K562 (cell line): Measurements from ENCODE around the gene WWC2. TPM values are rescaled to one million over a fixed set of nuclear protein-coding genes. Genes with fewer than 3 reads are reported as not detected.

ENCODE experiments used
- ATAC-seq: fragments of 200-7000 bp; cut with Tn5 transposase; 3 replicates; pipeline ENCODE4 v1.9.1; 2020; ENCODE audit warnings: moderate library complexity
- BruUV-seq: library from RNA; stranded (reverse); fragments of 400-500 nt; replicated peaks from 2 replicates; lab custom pipeline; 2021; lab: Mats Ljungman, UMichigan
- CTCF ChIA-PET: fragments of 300-600 bp; formaldehyde crosslinking; extraction: SDS; loops from one replicate; lab custom pipeline; 2021; ENCODE audit warnings: low intra/inter-chr PET ratio; lab: Yijun Ruan, JAX
- POLR2A ChIA-PET: fragments of 300-600, 350-650 bp; sonication (Branson Sonifier 250); formaldehyde crosslinking; extraction: SDS; loops from one replicate; lab custom pipeline; 2021; ENCODE audit warnings: antibody characterized with exemption, inconsistent platforms; lab: Yijun Ruan, JAX
- DNase-seq, 4 experiments: peaks; one replicate each; pipeline versions ENCODE4 v3.0.0 to v3.0.0-alpha.2; 2011 to 2018; ENCODE audit warnings: low spot score in 3 of 4, mixed read lengths in 3 of 4; ENCODE audit errors: extremely low read depth in 1 of 4
- FAIRE-seq: peaks from 2 replicates; lab custom pipeline; 2011; peaks lifted over from hg19 to GRCh38; lab: Jason Lieb, UNC
- H2AFZ ChIP-seq: 2 replicates; pipeline ENCODE4 v1.6.0; 2011; ENCODE audit warnings: low read depth, low read length, control low read depth, inconsistent platforms
- H3K27ac ChIP-seq: fragments of 200-600 bp; 3 replicates; pipeline ENCODE4 v1.8.0; 2011; ENCODE audit warnings: low read depth, mild to moderate bottlenecking, control low read depth, inconsistent platforms, low read length, moderate library complexity, mixed read lengths; ENCODE audit errors: extremely low read depth
- H3K27me3 ChIP-seq, 2 experiments: fragments of 300-600 bp in 1 of 2; 2 replicates in 1 of 2; 3 replicates in 1 of 2; pipeline versions ENCODE4 v1.6.0 to v1.8.0; 2011; ENCODE audit warnings: inconsistent platforms in 2 of 2, low read length in 2 of 2, mild to moderate bottlenecking in 1 of 2, mixed read lengths in 1 of 2, moderate library complexity in 1 of 2; ENCODE audit not compliant: control insufficient read depth in 2 of 2, insufficient read depth in 2 of 2
- H3K36me3 ChIP-seq: fragments of 300-600 bp; 3 replicates; pipeline ENCODE4 v1.8.0; 2011; ENCODE audit warnings: mild to moderate bottlenecking, low read length, inconsistent platforms; ENCODE audit not compliant: control insufficient read depth, insufficient read depth
- H3K4me1 ChIP-seq, 2 experiments: fragments of 200-600 bp in 1 of 2; replicated peaks in 1 of 2; 2 replicates in 1 of 2; 3 replicates in 1 of 2; pipeline versions ENCODE4 v1.5.1 to v1.8.0; 2011; ENCODE audit warnings: inconsistent platforms in 2 of 2, low read length in 2 of 2, mild to moderate bottlenecking in 1 of 2, mixed read lengths in 1 of 2, moderate library complexity in 1 of 2; ENCODE audit not compliant: control insufficient read depth in 2 of 2, insufficient read depth in 2 of 2
- H3K4me2 ChIP-seq: 2 replicates; pipeline ENCODE4 v1.6.1; 2011; ENCODE audit warnings: low read length, control low read depth, inconsistent platforms, mixed read lengths; ENCODE audit not compliant: insufficient read depth
- H3K4me3 ChIP-seq: fragments of 200-600 bp; sonication (generic), shearing (Covaris generic); 2 replicates; pipeline ENCODE4 v1.5.1; 2016; ENCODE audit warnings: control low read depth, inconsistent platforms
- H3K79me2 ChIP-seq: fragments of 200-600 bp; 3 replicates; pipeline ENCODE4 v1.8.0; 2011; ENCODE audit warnings: low read length, inconsistent platforms; ENCODE audit not compliant: control insufficient read depth, insufficient read depth
- H3K9ac ChIP-seq, 2 experiments: 2 replicates each; pipeline versions ENCODE4 v1.6.0 to v1.6.1; 2011; ENCODE audit warnings: low read depth in 2 of 2, low read length in 2 of 2, control low read depth in 1 of 2, inconsistent platforms in 1 of 2, mild to moderate bottlenecking in 1 of 2, mixed read lengths in 1 of 2; ENCODE audit not compliant: insufficient read depth in 1 of 2
- H3K9me1 ChIP-seq: one replicate; pipeline ENCODE4 v1.6.0; 2011; ENCODE audit warnings: inconsistent platforms, mild to moderate bottlenecking, low read length, moderate library complexity; ENCODE audit not compliant: control insufficient read depth, insufficient read depth
- H3K9me3 ChIP-seq: replicated peaks from 2 replicates; pipeline ENCODE4 v1.5.1; 2011; ENCODE audit warnings: low read depth, low read length, inconsistent platforms; ENCODE audit not compliant: control insufficient read depth, insufficient read depth
- H4K20me1 ChIP-seq: replicated peaks from 2 replicates; pipeline ENCODE4 v1.6.1; 2011; ENCODE audit warnings: low read length, inconsistent platforms, mixed read lengths; ENCODE audit not compliant: control insufficient read depth, insufficient read depth
- ESRRA ChIP-seq: fragments of 450-650 bp; IDR thresholded peaks from 2 replicates; pipeline ENCODE4 v1.6.1; 2014; ENCODE audit warnings: low read depth, mild to moderate bottlenecking, moderate library complexity, borderline replicate concordance
- NCOR1 ChIP-seq: fragments of 450-650 bp; IDR thresholded peaks from 2 replicates; pipeline ENCODE4 v1.6.1; 2016; ENCODE audit warnings: mild to moderate bottlenecking, moderate library complexity
- PKNOX1 ChIP-seq: fragments of 450-650 bp; IDR thresholded peaks from 2 replicates; pipeline ENCODE4 v1.6.1; 2016
- ZNF121 ChIP-seq: sonication (generic); formaldehyde crosslinking; conservative IDR thresholded peaks from 2 replicates; pipeline ENCODE4 v1.8.0; 2022; ENCODE audit warnings: missing genetic modification reagents
- WGBS: fragments of 100-300 bp; shearing (Covaris generic); methylation state at CpG from one replicate; pipeline ENCODE4 v1.1.6; 2016; ENCODE audit warnings: low coverage, mixed read lengths; ENCODE audit not compliant: insufficient coverage; ENCODE audit errors: missing lambda C conversion rate; 5-methylcytosine and 5-hydroxymethylcytosine counted together
- in situ Hi-C: fragments of 300-500 bp; cut with MboI; formaldehyde crosslinking; loops from 4 replicates; pipeline ENCODE4 v1.15.0; 2018; ENCODE audit warnings: inconsistent platforms, mixed read lengths
- intact Hi-C: fragments of 100-400 bp; cut with micrococcal nuclease; formaldehyde crosslinking; loops from 2 replicates; pipeline ENCODE4 v1.14.2; 2022
- polyA plus RNA-seq, 8 experiments: library from polyadenylated mRNA; depleted of rRNA in 4 of 8; stranded (reverse) in 5 of 8; unstranded in 3 of 8; fragments of >200 nt; fragmentation: Nextera tagmentation in 2 of 8; fragmentation: Illumina TruSeq in 1 of 8; extraction: Ambion mirVana in 2 of 8; extraction: Trizol in 1 of 8; gene quantifications; 2 replicates each; pipeline versions ENCODE4 v1.2.1 to v1.2.3, GENCODE V29; 2011 to 2014; ENCODE audit warnings: inconsistent platforms in 1 of 8, missing spikeins in 1 of 8
- total RNA-seq, 7 experiments: library from RNA; depleted of rRNA in 6 of 7; stranded (reverse); fragments of >200 nt in 6 of 7; fragmentation: Illumina TruSeq in 2 of 7; extraction: Trizol in 2 of 7; gene quantifications; 2 replicates each; pipeline versions ENCODE4 v1.2.1 to v1.2.3, GENCODE V29; 2011 to 2021; ENCODE audit warnings: low replicate concordance in 1 of 7

Gene WWC2
- total and polyA plus RNA-seq, 9 of the 15 experiments (the other 6 are each of a cell fraction or from before 2014, with no cell fraction given), result 3.7 to 39.4 (median 19.6) TPM

GRCh38 chr4:183344523-183345255 is 245.6 kb downstream of the WWC2 start:
- no peaks in the 10 kb centered on the region for H3K9me3 ChIP-seq
- intact Hi-C loops, result no loop called here
- ChIA-PET POLR2A (no interaction called here), CTCF (no interaction called here)
- H3K4me2 ChIP-seq, result no peak overlapping the region
- FAIRE-seq, result no peak
- H3K27ac ChIP-seq, result no peak overlapping the region
- 78% methylated on average over 14 of the region's 15 CpGs for WGBS
- no peaks in the 10 kb centered on the region for H3K27me3 ChIP-seq
- ATAC-seq, result no peak
- H3K9ac ChIP-seq, result no peak overlapping the region
- H3K9me1 ChIP-seq, result no peaks in the 10 kb centered on the region
- BruUV-seq, result no TSS peak
- H3K4me1 ChIP-seq, result peaks cover 15 to 18% of the 10 kb centered on the region in 2 experiments
- no peaks in the 10 kb centered on the region for H4K20me1 ChIP-seq
- in situ Hi-C loops, result no loop called here
- TF ChIP-seq ZNF121 (CRISPR knock-in tag), result 0 out of 2 replicates have a peak, but pooled peaks have one; percentile 23
- no peak for TF ChIP-seq ESRRA
- TF ChIP-seq, all 486 proteins: peak for 1
- H2AFZ ChIP-seq, result peak overlapping the region; percentile 29; the same call in 1 of the 2 replicates
- H3K79me2 ChIP-seq, result no peaks in the 10 kb centered on the region
- H3K36me3 ChIP-seq, result no peaks in the 10 kb centered on the region
- H3K4me3 ChIP-seq, result no peak overlapping the region
- DNase-seq, result no peak

GRCh38 chr4:183345261-183345660 is 246.2 kb downstream of the WWC2 start:
- H3K36me3 ChIP-seq, result no peaks in the 10 kb centered on the region
- no peak for FAIRE-seq
- TF ChIP-seq PKNOX1 (no peak), NCOR1 (0 out of 2 replicates have a peak, but pooled peaks have one; percentile 10)

More at GRCh38 chr4:183345261-183345660, 246.2 kb downstream of the WWC2 start:
- DNase-seq, result no peak
- H2AFZ ChIP-seq, result peak overlapping the region; percentile 69
- no peaks in the 10 kb centered on the region for H3K79me2 ChIP-seq
- CTCF ChIA-PET, result no interaction called here
- no TSS peak for BruUV-seq
- 0 out of 4 replicates have a peak overlapping the region, but pooled peaks of 1 of the 2 experiments have one; percentile 70 for H3K9ac ChIP-seq
- WGBS, result 38% methylated on average over 4 of the region's 4 CpGs
- H3K27me3 ChIP-seq, result no peaks in the 10 kb centered on the region
- POLR2A ChIA-PET, result no interaction called here
- H3K4me3 ChIP-seq, result no peak overlapping the region
- peaks cover 17 to 18% of the 10 kb centered on the region in 2 experiments for H3K4me1 ChIP-seq
- H3K4me2 ChIP-seq, result no peak overlapping the region
- no peaks in the 10 kb centered on the region for H4K20me1 ChIP-seq
- no peaks in the 10 kb centered on the region for H3K9me3 ChIP-seq
- in situ Hi-C loops (no loop called here), intact Hi-C loops (no loop called here)
- no peak overlapping the region for H3K27ac ChIP-seq
- no peak for ATAC-seq
- no peaks in the 10 kb centered on the region for H3K9me1 ChIP-seq
